Measurements from ENCODE around the gene LRP1B.
"Not testable (repeated sequence)": the region's sequence is repeated elsewhere in the genome, so short reads cannot be mapped to it uniquely, and the experiment has no call there.

LRP1B gene

DNA sequence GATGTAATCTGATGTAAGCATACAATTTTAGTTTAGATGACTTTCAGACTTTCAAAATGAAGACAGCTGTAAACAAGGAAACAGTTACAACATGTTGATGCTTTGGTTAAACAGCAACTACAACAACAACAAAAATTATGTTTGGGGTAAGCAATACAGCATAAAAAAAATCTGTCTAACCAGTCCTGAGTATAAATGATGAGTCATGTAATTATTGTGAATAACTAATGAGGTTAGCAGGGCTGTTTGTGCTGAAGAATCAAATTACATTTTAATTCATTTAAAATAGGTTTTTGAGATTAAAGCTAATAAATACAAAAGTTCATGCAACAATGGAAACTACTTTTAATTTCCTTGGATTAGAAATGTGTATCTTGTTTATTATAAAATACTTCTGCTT, 266.9 kb downstream of the LRP1B start:
- no peak for DNase-seq

DNA sequence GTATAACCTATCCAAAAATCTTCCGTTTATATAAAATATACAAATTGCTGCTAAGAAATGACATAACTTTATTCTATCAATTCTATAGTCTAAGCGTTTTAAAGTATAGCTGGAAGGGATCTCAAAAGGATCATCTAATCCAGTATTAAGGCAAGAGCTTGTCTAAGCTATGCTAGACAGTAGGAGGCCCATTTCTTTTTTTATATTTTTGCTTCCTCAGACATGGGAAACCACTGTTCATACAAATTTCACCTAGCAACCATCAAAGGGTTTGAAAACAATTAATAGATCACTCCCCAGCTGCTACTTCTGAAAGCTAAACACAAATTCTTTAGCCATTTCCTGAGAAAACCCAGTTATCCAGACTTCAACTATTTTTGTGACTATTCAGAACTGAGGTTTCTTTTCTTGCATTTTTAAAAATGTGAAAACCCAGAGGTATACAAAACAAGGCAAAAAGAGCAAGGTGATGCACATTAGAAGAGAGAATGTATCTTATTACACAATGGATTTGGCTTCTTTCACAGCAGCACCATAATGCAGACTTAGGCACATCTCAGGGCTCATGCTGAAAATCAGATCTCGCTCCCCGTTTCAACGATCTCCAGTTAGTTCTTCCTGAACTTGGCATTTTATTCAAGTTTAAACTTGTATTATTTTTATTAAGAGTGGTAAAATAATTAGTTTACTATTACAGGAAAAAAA, 274.4 kb downstream of the LRP1B start:
- DNase-seq, result no peak

DNA sequence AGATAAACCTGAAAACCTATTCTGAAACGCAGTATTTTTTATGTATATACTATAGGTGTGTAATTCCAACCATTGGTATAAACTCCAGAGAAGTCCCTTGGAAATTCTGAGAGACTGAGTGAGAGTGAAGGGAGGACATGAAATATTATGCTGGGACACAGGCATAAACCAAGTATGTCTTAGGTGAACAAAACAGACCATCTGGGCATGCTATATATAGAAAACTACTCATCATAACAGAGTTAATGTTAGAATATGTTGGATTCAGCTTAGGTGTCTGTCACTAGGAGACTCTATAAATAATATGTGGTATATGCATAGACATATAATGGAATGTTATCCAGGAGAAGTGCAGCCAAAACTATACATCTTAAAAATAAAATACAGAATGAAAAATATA, 282.6 kb downstream of the LRP1B start:
- DNase-seq, result no peak

DNA sequence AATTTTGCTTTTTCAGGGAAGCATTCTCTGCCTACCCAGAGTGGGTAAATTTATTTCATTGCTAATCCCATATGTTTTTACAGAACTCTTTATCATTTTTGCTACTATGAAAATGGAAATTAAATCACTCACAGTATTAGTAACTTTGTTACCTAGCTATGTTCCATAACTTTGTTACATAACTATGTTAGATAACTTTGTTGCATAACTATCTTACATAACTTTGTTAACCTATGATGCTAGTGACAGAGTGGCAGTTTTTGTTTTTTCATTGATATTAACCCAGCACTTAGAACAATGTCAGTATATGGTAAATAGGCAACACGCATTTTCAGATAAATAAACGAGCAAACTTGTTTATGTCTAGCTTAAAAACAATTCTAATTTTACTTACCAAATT, 286.6 kb downstream of the LRP1B start:
- no peak for DNase-seq

DNA sequence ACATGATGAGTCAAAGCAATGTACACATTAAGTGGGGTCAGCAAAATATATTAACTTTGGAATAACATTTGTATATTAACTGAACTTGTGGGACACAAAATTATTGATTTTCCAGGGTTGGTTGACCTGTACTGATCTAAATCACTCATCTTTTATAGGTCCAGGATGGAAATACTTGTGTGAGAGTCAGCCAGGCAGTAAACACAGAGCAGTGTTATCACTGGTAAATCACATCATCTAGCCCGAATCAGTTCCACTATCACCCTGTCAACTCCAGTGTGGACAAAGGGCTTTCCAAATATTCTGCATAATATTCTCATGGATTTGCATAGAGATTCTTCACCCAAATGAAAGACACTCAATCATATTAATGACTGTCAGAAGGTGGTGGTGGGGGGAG, 295.7 kb downstream of the LRP1B start:
- DNase-seq, result no peak

DNA sequence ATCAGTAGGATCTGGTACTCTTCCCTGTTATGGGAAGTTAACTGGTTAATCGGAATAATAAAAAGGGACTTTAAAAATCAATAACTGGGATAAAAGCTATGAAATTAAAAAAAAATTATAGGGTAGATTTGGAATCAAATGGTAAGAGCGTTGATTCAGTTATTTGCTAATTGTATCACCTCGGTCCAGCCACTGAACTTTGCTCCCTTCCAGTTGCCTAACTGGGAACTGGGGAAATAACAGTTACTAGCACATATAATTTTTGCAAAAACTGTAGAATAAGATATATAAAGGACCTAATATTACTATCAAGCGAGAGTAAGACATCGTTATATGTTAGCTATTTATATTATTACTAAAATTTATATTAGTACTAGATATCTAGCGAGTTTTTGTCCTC, 302.1 kb downstream of the LRP1B start:
- no peak for DNase-seq

DNA sequence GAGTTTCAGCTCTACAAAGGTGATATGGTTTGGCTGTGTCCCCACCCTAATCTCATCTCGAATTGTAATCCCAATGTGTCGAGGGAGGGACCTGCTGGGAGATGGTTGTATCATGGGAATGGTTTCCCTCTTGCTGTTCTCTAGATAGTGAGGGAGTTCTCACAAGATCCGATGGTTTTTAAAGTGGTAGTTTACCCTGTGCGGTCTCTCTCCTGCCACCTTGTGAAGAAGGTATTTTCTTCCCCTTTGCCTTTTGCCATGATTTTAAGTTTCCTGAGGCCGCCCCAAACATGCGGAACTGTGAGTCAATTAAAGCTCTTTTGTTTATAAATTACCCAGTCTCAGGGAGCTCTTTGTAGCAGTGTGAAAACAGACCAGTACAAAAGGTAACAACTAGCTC, 306.0 kb downstream of the LRP1B start:
- no peak for DNase-seq

DNA sequence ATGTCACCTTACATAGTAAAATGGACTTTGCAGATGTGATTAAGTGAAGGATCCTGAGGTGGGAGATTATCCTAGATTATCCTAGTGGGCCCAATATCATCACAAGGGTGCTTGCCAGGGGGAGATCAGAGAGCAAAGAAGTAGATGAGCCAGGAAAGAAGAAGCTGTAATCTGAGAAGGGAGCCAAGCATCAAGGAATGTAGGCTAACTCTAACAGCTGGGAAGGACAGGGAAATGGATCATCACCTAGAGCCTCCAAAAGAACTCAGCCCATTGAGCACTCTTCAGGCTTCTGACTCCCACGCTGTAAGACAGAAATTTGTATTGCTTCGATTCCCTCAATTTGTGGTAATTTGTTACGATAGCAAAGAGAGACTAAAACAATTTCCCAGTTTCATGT, 309.9 kb downstream of the LRP1B start:
- no peak for DNase-seq

DNA sequence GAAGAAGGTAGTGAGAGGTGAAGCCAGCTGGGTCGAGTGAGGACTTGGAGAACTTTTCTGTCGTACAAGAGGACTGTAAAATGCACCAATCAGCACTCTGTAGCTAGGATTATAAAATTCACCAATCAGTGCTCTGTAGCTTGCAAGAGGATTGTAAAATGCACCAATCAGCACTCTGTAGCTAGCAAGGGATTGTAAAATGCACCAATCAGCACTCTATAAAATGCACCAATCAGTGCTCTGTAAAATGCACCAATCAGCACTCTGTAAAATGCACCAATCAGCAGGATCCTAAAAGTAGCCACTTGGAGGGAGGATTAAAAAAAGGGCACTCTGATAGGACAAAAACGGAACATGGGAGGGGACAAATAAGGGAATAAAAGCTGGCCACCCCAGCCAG, 315.5 kb downstream of the LRP1B start:
- DNase-seq, result not testable (repeated sequence)

DNA sequence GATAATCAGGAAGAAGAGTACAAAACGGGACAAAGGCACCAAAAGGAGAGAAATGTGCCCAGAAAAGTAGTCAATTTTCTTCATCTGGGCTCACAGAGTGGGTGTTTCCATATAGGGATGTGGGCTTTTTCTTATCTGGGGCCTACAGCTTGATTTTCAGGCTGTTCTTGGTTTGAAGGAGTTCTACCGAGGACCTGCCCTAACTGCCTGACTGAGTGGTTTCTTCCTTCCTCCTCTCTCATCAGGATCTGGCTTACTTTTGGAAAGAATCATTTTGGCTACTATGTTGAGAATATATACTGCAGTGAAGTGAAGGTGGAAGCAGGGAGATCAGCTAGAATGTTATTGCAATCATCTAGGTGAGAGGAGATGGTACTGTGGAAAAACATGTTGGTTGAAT, 316.7 kb downstream of the LRP1B start:
- DNase-seq, result no peak

DNA sequence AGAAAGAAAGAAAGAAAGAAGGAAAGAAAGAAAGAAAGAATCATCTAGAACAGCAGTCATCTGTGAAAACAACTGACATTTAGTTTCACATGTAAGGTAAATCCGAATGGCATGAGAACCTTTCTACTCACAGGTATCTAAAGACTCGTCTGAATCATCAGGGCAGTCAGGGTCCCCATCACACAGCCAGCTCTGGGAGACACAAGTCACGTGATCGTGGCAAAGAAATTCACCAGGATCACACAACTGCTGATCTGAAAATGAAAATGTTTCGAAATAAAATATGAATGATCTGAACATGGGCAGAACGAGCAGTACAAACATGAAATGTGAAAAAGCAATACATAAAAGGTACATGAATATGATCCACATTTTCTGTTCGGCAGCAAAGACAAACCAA, 320.7 kb downstream of the LRP1B start:
- no peak for DNase-seq

DNA sequence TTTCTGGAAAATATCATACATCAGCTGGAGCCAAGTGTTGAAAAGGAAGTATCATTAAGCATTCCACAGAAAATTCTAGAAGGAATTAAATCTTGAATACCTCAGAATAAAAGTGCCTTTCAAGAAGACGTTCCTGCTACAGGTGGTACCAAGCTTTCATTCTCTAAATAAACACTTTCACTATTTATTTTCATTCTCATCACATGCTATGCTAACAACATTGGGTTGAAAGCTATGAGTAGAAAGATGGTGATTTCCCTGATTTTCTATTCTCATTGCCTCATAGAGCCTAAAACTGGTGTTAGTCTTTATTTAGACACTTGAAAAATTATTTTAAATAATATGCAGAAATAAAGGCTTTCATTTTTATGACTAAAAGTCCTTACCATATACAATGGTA, 324.7 kb downstream of the LRP1B start:
- no peak for DNase-seq

DNA sequence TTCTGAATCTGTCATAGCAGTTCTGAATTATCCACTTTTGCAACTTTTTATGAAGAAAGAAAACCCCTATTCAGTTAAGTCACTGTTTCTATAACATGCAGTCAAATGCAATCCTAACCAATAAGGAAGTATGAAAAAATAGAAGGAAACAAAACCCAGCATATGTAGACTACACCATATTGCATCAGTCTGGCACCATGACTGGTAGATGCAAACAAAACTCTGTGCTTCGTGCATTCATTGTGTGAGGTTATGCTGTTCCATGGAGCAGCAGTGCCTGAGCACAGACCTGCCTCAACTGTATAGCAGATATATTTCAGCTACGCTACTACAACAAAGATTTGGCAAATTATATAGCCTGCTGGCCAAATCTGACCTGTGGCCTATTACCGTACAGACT, 325.5 kb downstream of the LRP1B start:
- no peak for DNase-seq

DNA sequence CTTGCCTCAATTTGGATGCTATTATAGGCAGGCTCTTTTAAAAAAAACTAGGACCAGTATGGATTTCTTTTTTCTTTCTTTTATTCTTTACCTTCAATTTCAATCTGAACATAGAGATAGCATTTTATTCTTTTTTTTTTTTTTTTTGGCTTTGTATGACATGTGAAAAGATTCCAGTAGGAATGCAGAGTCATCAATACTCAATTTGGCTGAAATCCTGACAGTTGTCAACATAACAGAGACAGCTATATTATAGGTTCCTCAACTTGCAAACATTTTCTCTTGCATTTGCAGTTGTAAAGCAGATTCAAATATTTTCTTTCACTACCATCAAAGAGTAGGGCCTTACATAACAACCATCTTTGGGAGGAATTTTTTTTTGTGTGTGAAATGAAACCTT, 334.4 kb downstream of the LRP1B start:
- DNase-seq, result no peak

DNA sequence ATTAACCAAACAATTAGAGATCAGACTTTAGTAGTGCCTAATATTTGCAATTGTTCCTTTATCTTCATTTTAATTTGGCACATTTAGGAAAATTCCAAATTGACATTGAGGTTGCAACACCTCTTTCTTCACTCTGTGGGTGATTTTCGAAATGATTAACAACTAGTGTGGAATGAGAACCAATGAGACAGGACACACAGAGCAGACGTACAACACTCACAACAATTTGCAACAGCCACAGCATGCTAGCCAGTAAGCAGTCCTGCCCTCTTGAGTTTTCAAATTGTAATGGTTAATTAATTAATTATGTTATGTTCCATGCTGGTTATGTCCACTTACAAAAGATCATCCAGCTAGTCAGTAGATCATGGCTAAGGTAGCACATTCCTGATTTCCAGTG, 339.3 kb downstream of the LRP1B start:
- DNase-seq, result no peak

DNA sequence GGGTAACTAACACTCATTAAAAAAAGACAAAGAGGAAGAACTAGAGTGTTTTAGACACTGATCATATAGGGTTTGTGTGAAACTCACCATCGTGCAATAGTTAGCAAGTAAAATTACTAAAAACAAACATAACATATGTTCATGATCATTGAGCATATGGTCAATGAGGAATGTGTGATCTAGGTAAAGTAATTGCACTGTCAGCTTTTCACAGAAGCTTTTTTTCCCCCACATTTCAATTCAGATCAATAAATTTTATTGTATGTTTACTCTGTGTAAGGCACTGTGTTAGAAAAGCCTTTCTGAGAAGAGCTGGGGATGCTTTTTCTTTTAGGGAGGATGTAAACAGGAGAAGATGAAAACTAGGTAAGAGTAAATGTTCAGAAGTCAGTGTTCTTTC, 348.2 kb downstream of the LRP1B start:
- DNase-seq, result no peak

DNA sequence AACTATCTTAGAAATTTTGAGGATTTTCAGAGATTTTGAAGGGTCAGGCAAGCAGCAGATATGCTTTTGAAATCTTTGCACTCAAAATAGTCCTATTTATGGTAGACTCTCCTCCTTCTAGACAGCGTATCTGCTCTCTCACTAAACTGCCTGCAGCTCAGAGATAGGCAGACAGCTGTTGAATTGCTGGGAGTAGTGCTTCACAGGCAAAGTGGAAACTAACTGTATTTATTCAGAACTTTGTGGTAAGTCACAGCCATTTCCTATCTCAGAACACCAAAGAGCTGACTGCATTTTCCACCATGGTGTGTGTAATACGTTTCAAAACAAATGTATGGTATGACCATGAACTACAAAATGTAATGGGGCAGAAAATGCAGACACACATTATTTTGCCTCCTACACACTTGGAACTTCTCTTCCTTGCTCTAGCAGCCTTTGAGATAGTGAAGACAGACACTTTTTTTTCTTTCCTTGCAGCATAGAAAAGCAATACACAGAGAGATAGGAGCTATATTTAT, 352.4 kb downstream of the LRP1B start:
- no peak for DNase-seq

DNA sequence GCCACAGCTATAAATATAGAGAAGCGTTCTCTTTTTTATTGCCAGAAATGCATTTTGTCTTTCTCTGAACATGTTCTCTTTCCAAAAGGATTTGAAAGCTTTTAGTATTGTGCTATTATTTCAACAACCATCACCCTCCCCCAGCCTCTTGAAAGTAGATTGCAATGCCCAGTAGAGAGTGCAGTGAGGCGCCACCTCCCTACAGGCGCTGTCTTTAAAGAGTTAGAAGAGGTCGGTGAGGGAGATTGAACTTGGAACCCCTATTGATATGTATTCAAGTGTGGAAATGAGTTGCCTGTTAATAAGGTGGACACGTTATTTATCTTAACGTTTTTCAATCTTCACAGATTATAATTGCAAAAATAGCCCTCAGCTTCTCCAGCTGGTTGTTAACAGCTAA, 360.3 kb downstream of the LRP1B start:
- DNase-seq, result no peak

DNA sequence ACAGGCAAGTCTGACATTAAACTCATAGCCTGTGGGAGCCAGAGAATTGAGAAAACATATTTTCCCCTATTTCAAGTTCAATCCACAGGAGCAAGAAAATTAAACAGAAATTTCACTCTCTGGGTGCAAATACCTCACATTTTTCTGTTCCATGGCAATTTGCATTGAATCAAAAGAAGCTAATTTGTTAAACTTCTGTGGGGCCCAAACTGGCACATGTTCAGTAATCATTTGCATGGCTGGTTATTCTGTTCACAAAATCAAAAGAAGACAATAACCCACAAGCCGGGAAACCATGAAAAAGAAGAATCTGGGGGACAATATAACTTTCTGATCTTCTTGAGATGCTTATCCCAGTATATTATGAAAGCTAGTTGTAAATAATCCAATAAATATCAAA, 363.1 kb downstream of the LRP1B start:
- DNase-seq, result no peak

DNA sequence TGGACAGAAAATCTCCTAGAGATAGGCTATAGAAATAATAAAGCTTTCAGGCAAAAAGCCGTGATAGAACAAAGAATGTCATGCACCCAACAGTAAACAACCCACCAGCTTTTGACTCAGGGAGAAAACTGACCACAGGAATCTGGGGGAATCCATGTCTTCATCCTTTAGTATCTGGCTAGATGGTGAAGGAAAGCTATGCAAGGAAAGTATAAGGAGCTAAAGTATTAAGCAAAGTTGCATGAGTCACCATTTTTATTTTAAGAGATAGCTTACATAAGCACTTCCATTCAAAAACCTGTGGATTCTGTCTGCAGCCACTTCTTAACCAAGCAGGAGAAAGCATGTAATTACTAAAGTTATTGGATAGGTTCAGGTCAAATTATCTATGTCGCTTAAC, 363.8 kb downstream of the LRP1B start:
- no peak for DNase-seq

DNA sequence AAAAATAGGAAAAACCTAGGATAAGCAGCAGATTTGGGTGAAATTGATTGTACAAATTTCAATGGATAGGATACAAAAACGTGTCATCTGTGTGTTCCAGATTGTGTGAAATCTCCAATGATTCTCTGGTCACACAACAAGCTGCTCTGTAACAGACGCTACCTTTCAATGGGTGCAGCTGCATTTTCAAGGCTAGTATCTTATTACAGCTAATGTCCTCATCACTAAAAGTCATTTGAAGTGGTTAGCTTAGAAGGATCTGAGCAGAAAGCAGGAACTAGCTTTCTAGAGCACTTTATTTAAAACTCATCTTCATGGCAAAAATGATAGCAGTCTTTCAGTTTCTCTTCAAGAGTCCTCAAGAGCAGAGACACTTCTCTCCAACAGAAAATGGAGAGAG, 364.6 kb downstream of the LRP1B start:
- DNase-seq, result no peak

DNA sequence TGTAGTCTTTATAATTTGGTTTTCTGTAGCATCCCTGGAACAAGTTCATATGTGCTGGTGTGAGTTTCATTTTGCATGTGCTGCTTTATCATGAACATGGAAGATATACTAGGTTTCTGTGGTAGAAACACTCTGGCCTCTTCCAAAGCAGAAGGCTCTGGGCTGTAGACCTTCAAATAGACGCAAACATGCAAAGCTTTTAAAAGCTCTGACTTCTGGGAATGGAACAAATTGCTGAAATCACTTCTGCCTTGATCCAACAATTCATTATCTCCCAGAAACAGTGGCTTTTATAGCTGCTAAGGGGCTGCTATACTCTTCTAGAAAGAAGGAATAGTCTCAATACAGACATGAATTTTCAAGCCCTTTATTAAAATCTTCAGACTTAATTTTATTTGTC, 382.2 kb downstream of the LRP1B start:
- DNase-seq, result no peak

DNA sequence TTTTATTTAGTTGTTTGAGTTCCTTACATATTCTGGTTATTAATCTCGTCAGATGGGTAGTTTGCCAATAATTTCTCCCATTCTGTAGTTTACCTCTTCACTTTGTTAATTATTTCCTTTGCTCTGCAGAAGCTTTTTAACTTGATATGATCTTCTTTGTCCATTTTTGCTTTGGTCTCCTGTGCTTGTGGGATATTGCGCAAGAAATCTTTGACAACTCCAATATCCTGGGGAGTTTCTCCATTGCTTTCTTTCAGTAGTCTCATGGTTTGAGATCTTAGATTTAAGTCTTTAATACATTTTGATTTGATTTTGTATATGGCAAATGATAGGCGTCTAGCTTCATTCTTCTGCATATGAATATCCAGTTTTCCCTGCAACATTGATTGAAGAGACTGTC, 389.2 kb downstream of the LRP1B start:
- DNase-seq, result no peak

DNA sequence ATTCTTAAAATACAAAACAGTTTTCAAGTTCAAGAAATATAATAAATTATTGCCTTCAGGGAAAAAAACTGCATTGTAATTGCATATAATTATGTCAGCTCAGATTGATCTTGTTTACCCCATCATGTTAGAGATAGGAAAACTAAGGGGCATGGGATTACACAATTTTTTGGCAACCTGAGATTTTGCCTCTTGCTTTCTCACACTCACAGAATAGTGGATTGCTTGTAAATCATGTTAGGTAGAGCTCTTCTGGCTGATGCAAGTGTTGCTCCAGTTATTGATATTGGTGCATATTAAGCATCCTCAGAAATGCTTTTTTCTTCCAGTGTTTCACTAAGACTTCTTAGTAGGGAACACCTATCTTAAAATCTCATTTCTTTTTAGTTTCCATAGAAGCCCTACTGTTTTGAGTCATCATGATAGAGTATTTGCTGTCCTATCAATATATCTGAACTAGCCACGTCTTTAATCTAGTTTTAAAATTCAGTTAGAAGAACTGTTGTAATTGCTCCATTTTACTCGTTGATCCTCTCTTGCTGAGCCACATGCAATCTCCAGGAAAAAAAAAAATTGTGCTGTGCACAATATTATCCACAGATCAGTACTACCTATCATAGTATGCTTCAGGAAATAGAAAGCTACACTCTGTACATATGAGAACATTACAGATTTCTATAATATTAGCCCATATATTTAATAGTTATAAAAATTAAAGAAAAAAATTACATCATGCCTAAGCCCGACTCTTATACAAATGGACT, 393.1 kb downstream of the LRP1B start:
- no peak for DNase-seq

DNA sequence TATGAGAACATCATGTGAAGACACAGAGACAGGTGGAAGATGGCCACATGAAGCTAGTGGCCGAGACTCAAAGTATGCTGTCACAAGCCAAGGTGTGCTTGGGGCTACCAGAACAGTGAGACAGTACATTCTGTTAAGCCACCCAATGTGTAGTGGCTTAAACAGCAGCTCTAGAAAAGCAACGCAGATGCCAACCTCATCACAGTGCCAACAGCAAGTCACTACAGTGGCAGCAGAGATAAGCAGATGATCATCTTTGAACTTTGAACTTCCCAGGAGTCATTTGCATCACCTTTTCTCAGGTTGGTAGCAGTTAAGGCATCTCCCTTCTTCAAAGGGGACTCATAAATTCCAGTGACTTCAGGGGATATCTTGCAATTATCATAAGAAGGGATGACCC, 394.4 kb downstream of the LRP1B start:
- DNase-seq, result no peak
